HG02943 (cell line): ENCODE results near the gene CCK.

ENCODE experiments used
- ATAC-seq: cut with Tn5 transposase; IDR thresholded peaks from one replicate; pipeline ENCODE4 v1.9.1; 2021; ENCODE audit warnings: mild to moderate bottlenecking, low read depth, moderate library complexity; ENCODE audit not compliant: unreplicated experiment

CCK gene

GRCh38 chr3:42226470-42227425 is 39.2 kb downstream of the CCK start:
- no peak for ATAC-seq

GRCh38 chr3:42225486-42226363 is 40.3 kb downstream of the CCK start:
- no peak for ATAC-seq

- no peak for ATAC-seq
Measured at GRCh38 chr3:42224658-42225421, 41.1 kb downstream of the CCK start.

- ATAC-seq = no peak
Measured at GRCh38 chr3:42224178-42224577, 41.8 kb downstream of the CCK start.

- ATAC-seq = no peak
Measured at GRCh38 chr3:42222942-42223693, 42.9 kb downstream of the CCK start.

GRCh38 chr3:42220436-42221121 is 45.4 kb downstream of the CCK start:
- no peak for ATAC-seq

GRCh38 chr3:42216931-42217333 is 49.1 kb downstream of the CCK start:
- ATAC-seq = no peak

- ATAC-seq = no peak
Measured at GRCh38 chr3:42216302-42216701, 49.7 kb downstream of the CCK start.

GRCh38 chr3:42214565-42215283 is 51.3 kb downstream of the CCK start:
- ATAC-seq = no peak

- no peak for ATAC-seq
Measured at GRCh38 chr3:42214064-42214463, 51.9 kb downstream of the CCK start.

- no peak for ATAC-seq
Measured at GRCh38 chr3:42213417-42213816, 52.6 kb downstream of the CCK start.

- no peak for ATAC-seq
Measured at GRCh38 chr3:42210726-42211125, 55.3 kb downstream of the CCK start.

GRCh38 chr3:42209917-42210316 is 56.1 kb downstream of the CCK start:
- no peak for ATAC-seq
